Activated CD4-positive, alpha-beta T cell treated with anti-CD3 and anti-CD28 coated beads, Interleukin-2, amount 10 ng/mL, durations not matched to agents 24 days and 14 days (primary cell): ENCODE results near the gene ITGAD. TPM values are rescaled to one million over a fixed set of nuclear protein-coding genes. Genes with fewer than 3 reads are reported as not detected.
A peak's percentile ranks its signal among the peaks of the same experiment; 100 is the strongest.
"Not testable (repeated sequence)": the region's sequence is repeated elsewhere in the genome, so short reads cannot be mapped to it uniquely, and the experiment has no call there.

Source experiments
- DNase-seq: peaks from one replicate; pipeline ENCODE4 v3.0.0; 2022
- H3K27ac Mint-ChIP-seq: one replicate; pipeline ENCODE4 v1.8.0; 2022; ENCODE audit warnings: mild to moderate bottlenecking, mixed read lengths
- H3K27me3 Mint-ChIP-seq: one replicate; pipeline ENCODE4 v1.8.0; 2022; ENCODE audit warnings: mixed read lengths
- H3K36me3 Mint-ChIP-seq: one replicate; pipeline ENCODE4 v1.8.0; 2022; ENCODE audit warnings: low read depth, mild to moderate bottlenecking, mixed read lengths
- H3K4me1 Mint-ChIP-seq: one replicate; pipeline ENCODE4 v1.8.0; 2021; ENCODE audit warnings: mixed read lengths
- H3K4me3 Mint-ChIP-seq: one replicate; pipeline ENCODE4 v1.8.0; 2022; ENCODE audit warnings: mild to moderate bottlenecking, moderate library complexity, mixed read lengths
- H3K9me3 Mint-ChIP-seq: one replicate; pipeline ENCODE4 v1.8.0; 2021; ENCODE audit warnings: mixed read lengths
- intact Hi-C: fragments of 100-400 bp; cut with micrococcal nuclease; formaldehyde crosslinking; loops from one replicate; pipeline ENCODE4 v1.15.1; 2023
- total RNA-seq: library from RNA; stranded (reverse); gene quantifications from 2 replicates; pipeline ENCODE4 v1.2.3, GENCODE V29; 2022

The ITGAD gene
- total RNA-seq, 1 donor from 2014 or later = not detected

DNA sequence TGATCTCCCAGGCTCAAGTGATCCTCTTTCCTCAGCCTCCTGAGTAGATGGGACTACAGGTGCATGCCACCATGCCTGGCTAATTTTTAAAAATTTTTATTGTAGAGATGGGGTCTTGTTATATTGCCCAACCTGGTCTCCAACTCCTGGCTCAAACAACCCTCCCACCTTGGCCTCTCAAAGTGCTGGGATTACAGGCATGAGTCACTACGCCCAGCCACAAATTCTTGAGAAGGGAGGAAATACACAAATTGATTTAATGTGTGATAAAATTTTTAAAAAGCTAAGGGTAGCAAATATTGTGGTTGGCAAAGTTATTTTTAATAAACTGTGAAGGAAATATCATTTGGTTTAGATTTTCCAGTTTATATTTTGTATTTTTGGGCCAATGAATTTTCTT is 9.6 kb downstream of the ITGAD start:
- Mint-ChIP-seq H3K9me3 (peaks cover 8% of the 10 kb centered on the region), H3K27me3 (peaks cover 3% of the 10 kb centered on the region), H3K36me3 (peaks cover 8% of the 10 kb centered on the region), H3K4me1 (peaks cover 11% of the 10 kb centered on the region), H3K4me3 (no peak overlapping the region), H3K27ac (no peak overlapping the region)
- intact Hi-C loops = no loop called here
- DNase-seq = no peak

- intact Hi-C loops = no loop called here
- Mint-ChIP-seq H3K36me3 (peaks cover 8% of the 10 kb centered on the region), H3K9me3 (peaks cover 8% of the 10 kb centered on the region), H3K27me3 (peaks cover 5% of the 10 kb centered on the region), H3K4me1 (peaks cover 11% of the 10 kb centered on the region), H3K27ac (no peak overlapping the region), H3K4me3 (no peak overlapping the region)
- DNase-seq = no peak
Observed at GRCh38 chr16:31403590-31404352, 10.6 kb downstream of the ITGAD start.

GRCh38 chr16:31404353-31405064 is 11.4 kb downstream of the ITGAD start:
- intact Hi-C loops = no loop called here
- H3K27ac Mint-ChIP-seq = no peak overlapping the region
- peaks cover 5% of the 10 kb centered on the region for H3K27me3 Mint-ChIP-seq
- H3K9me3 Mint-ChIP-seq = peaks cover 5% of the 10 kb centered on the region
- DNase-seq = no peak
- peaks cover 4% of the 10 kb centered on the region for H3K36me3 Mint-ChIP-seq
- H3K4me1 Mint-ChIP-seq = peaks cover 8% of the 10 kb centered on the region
- H3K4me3 Mint-ChIP-seq = no peak overlapping the region

GRCh38 chr16:31407406-31407805 is 14.3 kb downstream of the ITGAD start:
- no peaks in the 10 kb centered on the region for H3K4me1 Mint-ChIP-seq
- H3K27me3 Mint-ChIP-seq = peaks cover 5% of the 10 kb centered on the region
- no peaks in the 10 kb centered on the region for H3K36me3 Mint-ChIP-seq
- intact Hi-C loops = no loop called here
- no peak overlapping the region for H3K4me3 Mint-ChIP-seq
- no peaks in the 10 kb centered on the region for H3K9me3 Mint-ChIP-seq
- no peak overlapping the region for H3K27ac Mint-ChIP-seq
- DNase-seq = no peak

- H3K4me3 Mint-ChIP-seq = no peak overlapping the region
- intact Hi-C loops = no loop called here
- peaks cover 5% of the 10 kb centered on the region for H3K27me3 Mint-ChIP-seq
Observed at GRCh38 chr16:31409433-31409832, 16.3 kb downstream of the ITGAD start.

GRCh38 chr16:31410082-31410481 is 16.9 kb downstream of the ITGAD start:
- peaks cover 5% of the 10 kb centered on the region for H3K27me3 Mint-ChIP-seq
- intact Hi-C loops = no loop called here
- no peak overlapping the region for H3K27ac Mint-ChIP-seq
- DNase-seq = no peak
- no peaks in the 10 kb centered on the region for H3K36me3 Mint-ChIP-seq
- H3K4me3 Mint-ChIP-seq = no peak overlapping the region
- H3K4me1 Mint-ChIP-seq = peaks cover 12% of the 10 kb centered on the region
- no peaks in the 10 kb centered on the region for H3K9me3 Mint-ChIP-seq

More at GRCh38 chr16:31409433-31409832, 16.3 kb downstream of the ITGAD start:
- Mint-ChIP-seq H3K27ac (no peak overlapping the region), H3K4me1 (peaks cover 7% of the 10 kb centered on the region), H3K9me3 (no peaks in the 10 kb centered on the region), H3K36me3 (no peaks in the 10 kb centered on the region)
- no peak for DNase-seq

- H3K27me3 Mint-ChIP-seq = peaks cover 5% of the 10 kb centered on the region
- intact Hi-C loops = no loop called here
- no peaks in the 10 kb centered on the region for H3K36me3 Mint-ChIP-seq
- peaks cover 18% of the 10 kb centered on the region for H3K4me1 Mint-ChIP-seq
- no peaks in the 10 kb centered on the region for H3K9me3 Mint-ChIP-seq
- no peak overlapping the region for H3K4me3 Mint-ChIP-seq
- no peak for DNase-seq
- H3K27ac Mint-ChIP-seq = no peak overlapping the region
Observed at GRCh38 chr16:31411024-31411844, 18.1 kb downstream of the ITGAD start.

DNA sequence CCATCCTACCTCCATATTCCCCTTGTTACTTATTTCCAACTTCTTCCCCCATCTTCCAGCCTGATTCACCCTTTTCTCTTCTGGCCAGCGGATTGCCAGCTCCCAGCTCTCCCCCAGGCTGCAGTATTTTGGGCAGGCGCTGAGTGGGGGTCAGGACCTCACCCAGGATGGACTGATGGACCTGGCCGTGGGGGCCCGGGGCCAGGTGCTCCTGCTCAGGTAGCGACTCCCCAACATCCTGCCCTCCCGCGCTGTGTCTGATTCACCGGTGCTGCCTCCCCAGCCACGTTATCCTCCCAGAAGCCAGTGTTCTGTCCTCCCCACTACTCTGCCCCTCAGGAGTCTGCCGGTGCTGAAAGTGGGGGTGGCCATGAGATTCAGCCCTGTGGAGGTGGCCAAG is 19.6 kb downstream of the ITGAD start:
- H3K4me3 Mint-ChIP-seq = no peak overlapping the region
- no peak for DNase-seq
- H3K36me3 Mint-ChIP-seq = no peaks in the 10 kb centered on the region
- H3K4me1 Mint-ChIP-seq = peaks cover 21% of the 10 kb centered on the region
- H3K9me3 Mint-ChIP-seq = no peaks in the 10 kb centered on the region
- H3K27me3 Mint-ChIP-seq = peaks cover 2% of the 10 kb centered on the region
- H3K27ac Mint-ChIP-seq = no peak overlapping the region
- intact Hi-C loops = no loop called here

DNA sequence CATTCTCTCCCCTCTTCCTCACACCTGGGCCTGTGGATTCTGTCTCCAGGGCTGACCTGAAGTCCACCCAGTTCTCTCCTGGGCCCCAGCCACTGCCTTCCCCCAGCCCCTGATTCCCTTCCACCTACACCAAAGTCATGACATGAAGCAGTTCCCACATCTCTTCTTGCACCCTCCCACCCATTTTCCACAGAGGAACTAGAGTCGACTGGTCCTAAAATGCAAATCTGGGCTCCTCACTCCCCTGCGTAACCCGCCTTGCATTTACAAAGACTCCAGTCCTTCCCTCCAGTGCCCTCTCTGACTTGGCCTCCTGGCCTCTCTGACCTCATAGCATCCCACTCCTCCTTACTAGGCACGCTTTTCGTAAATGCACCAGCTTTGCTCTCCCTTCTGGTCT is 20.2 kb downstream of the ITGAD start:
- intact Hi-C loops = no loop called here
- H3K27me3 Mint-ChIP-seq = peaks cover 2% of the 10 kb centered on the region
- no peaks in the 10 kb centered on the region for H3K9me3 Mint-ChIP-seq
- no peak for DNase-seq
- no peak overlapping the region for H3K27ac Mint-ChIP-seq
- peaks cover 23% of the 10 kb centered on the region for H3K4me1 Mint-ChIP-seq
- no peaks in the 10 kb centered on the region for H3K36me3 Mint-ChIP-seq
- no peak overlapping the region for H3K4me3 Mint-ChIP-seq

- peaks cover 23% of the 10 kb centered on the region for H3K4me1 Mint-ChIP-seq
- no peak overlapping the region for H3K27ac Mint-ChIP-seq
- H3K9me3 Mint-ChIP-seq = no peaks in the 10 kb centered on the region
- H3K27me3 Mint-ChIP-seq = no peaks in the 10 kb centered on the region
- no peaks in the 10 kb centered on the region for H3K36me3 Mint-ChIP-seq
- intact Hi-C loops = no loop called here
- H3K4me3 Mint-ChIP-seq = no peak overlapping the region
- no peak for DNase-seq
Observed at GRCh38 chr16:31413943-31414342, 20.8 kb downstream of the ITGAD start.

- H3K27ac Mint-ChIP-seq = no peak overlapping the region
- H3K4me3 Mint-ChIP-seq = no peak overlapping the region
- intact Hi-C loops = no loop called here
- peaks cover 23% of the 10 kb centered on the region for H3K4me1 Mint-ChIP-seq
- H3K27me3 Mint-ChIP-seq = no peaks in the 10 kb centered on the region
- H3K36me3 Mint-ChIP-seq = no peaks in the 10 kb centered on the region
- no peak for DNase-seq
- no peaks in the 10 kb centered on the region for H3K9me3 Mint-ChIP-seq
Observed at GRCh38 chr16:31414706-31415105, 21.6 kb downstream of the ITGAD start.

DNA sequence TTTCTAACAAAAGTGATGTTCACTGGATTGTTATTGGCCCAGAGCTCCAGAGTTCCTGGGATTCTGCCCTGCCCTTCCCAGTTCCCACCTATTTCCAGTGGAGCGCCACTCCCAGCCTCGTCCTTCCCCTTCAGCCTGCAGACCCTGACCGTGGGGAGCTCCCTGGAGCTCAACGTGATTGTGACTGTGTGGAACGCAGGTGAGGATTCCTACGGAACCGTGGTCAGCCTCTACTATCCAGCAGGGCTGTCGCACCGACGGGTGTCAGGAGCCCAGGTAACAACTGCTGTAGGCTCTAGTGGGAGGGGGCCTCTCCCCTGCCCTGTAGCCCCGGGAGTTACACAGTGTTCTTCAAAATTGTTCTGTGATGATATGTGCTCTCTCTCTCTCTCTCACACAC is 23.2 kb downstream of the ITGAD start:
- intact Hi-C loops = no loop called here
- no peak for DNase-seq
- peaks cover 4% of the 10 kb centered on the region for H3K36me3 Mint-ChIP-seq
- no peaks in the 10 kb centered on the region for H3K27me3 Mint-ChIP-seq
- no peaks in the 10 kb centered on the region for H3K9me3 Mint-ChIP-seq
- H3K27ac Mint-ChIP-seq = peak overlapping the region; percentile 40
- H3K4me3 Mint-ChIP-seq = no peak overlapping the region
- H3K4me1 Mint-ChIP-seq = peaks cover 34% of the 10 kb centered on the region

DNA sequence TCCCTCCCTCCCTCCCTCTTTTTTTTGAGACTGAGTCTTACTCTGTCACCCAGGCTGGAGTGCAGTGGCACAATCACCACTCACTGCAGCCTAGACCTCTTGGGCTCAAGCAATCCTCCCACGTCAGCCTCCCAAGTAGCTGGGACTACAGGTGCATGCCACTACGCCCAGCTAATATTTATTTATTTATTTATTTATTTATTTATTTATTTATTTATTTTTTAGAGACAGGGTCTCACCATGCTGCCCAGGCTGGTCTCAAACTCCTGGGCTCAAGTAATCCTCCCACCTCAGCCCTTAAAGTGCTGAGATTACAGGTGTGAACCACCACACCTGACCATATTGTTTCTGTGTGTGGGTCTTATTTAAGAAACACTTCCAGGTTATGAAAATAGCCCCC is 23.9 kb downstream of the ITGAD start:
- H3K9me3 Mint-ChIP-seq, intact Hi-C loops, H3K4me3 Mint-ChIP-seq, DNase-seq, H3K27ac Mint-ChIP-seq, H3K27me3 Mint-ChIP-seq, H3K36me3 Mint-ChIP-seq: not testable (repeated sequence)
- peaks cover 39% of the 10 kb centered on the region for H3K4me1 Mint-ChIP-seq

DNA sequence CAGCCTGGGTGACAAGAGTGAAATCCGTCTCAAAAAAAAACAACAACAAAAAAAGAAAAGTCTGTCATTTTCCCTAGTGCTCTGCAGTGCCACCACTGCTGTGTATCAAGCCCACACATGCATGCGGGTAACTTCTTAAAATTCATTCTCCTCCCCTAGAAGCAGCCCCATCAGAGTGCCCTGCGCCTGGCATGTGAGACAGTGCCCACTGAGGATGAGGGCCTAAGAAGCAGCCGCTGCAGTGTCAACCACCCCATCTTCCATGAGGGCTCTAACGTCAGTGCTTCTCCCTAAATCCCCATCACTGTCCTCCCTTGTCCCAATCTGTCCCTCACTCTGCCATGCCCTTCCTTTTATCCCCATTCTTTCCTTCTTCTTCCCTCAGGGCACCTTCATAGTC is 24.8 kb downstream of the ITGAD start:
- no peak overlapping the region for H3K27ac Mint-ChIP-seq
- H3K36me3 Mint-ChIP-seq = peaks cover 4% of the 10 kb centered on the region
- no peak for DNase-seq
- peaks cover 47% of the 10 kb centered on the region for H3K4me1 Mint-ChIP-seq
- no peak overlapping the region for H3K4me3 Mint-ChIP-seq
- no peaks in the 10 kb centered on the region for H3K9me3 Mint-ChIP-seq
- intact Hi-C loops = no loop called here
- H3K27me3 Mint-ChIP-seq = no peaks in the 10 kb centered on the region
